Sigmoid colon (tissue), 4 donors: ENCODE data around the gene IL11.

Source experiments
- POLR2A ChIP-seq, 2 donors: fragments of 450-650 bp; IDR thresholded peaks; one replicate each; pipeline ENCODE4 v1.6.1; 2016; ENCODE audit warnings: antibody characterized with exemption in 2 of 2, mild to moderate bottlenecking in 2 of 2, moderate library complexity in 2 of 2
- POLR2AphosphoS5 ChIP-seq, 4 donors: sonication (generic); formaldehyde crosslinking; IDR thresholded peaks; one replicate each; pipeline ENCODE4 v1.6.1; 2017; ENCODE audit warnings: antibody characterized with exemption in 4 of 4
- TF ChIP-seq, protein P1 (sequence below), 4 experiments: fragments of 450-650 bp in 3 of 4; fragments of 200-600 bp in 1 of 4; IDR thresholded peaks; one replicate each; pipeline ENCODE4 v1.5.1; 2016 to 2019; ENCODE audit warnings: antibody characterized with exemption in 4 of 4, mild to moderate bottlenecking in 3 of 4, moderate library complexity in 2 of 4

DNA sequence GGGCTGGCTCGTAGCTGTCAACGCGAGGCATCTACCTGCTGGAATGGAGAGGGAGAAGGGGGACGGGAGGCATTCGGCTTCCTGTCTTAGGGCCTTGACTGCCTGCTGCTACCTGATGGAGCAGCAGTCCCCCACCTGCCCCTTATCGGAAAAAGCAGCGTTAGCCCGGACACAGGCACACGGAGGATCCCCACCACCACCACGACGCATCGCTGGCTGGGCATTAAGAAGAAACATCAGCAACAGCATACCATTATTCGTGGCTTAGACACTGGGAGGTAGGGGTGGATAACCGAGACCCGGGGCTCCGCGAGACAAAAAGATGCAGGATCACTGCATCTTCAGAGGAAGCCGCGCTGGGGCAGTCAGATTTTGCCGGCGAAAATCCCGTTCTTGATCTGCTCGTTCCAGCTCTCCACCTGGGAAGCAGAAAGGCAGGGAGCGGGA lies 16.9 kb downstream of the IL11 start:
- TF ChIP-seq, protein P1, sequence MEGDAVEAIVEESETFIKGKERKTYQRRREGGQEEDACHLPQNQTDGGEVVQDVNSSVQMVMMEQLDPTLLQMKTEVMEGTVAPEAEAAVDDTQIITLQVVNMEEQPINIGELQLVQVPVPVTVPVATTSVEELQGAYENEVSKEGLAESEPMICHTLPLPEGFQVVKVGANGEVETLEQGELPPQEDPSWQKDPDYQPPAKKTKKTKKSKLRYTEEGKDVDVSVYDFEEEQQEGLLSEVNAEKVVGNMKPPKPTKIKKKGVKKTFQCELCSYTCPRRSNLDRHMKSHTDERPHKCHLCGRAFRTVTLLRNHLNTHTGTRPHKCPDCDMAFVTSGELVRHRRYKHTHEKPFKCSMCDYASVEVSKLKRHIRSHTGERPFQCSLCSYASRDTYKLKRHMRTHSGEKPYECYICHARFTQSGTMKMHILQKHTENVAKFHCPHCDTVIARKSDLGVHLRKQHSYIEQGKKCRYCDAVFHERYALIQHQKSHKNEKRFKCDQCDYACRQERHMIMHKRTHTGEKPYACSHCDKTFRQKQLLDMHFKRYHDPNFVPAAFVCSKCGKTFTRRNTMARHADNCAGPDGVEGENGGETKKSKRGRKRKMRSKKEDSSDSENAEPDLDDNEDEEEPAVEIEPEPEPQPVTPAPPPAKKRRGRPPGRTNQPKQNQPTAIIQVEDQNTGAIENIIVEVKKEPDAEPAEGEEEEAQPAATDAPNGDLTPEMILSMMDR (IDR thresholded peaks at IDR 0.05) = no peak
- TF ChIP-seq POLR2AphosphoS5 (IDR thresholded peaks at IDR 0.05) (no peak), POLR2A (IDR thresholded peaks at IDR 0.05) (no peak)
